ENCODE measurements around the gene ETNK2. TPM values are rescaled to one million over a fixed set of nuclear protein-coding genes. Genes with fewer than 3 reads are reported as not detected.

ETNK2 gene
- total and polyA plus RNA-seq, 2 of the 13 experiments (the other 11 are each of a cell fraction or from before 2014, with no cell fraction given), result 15.5 to 42.8 TPM

GRCh38 chr1:204106825-204107224 lies 45.0 kb downstream of the ETNK2 start:
- Histone ChIP-seq H3K4me1 (ENCODE audit: insufficient read depth, low read length) (peaks cover 46% of the 10 kb centered on the region), H4K20me1 (ENCODE audit: insufficient read depth, low read length) (peaks cover 6% of the 10 kb centered on the region; the same call in 1 of the 2 replicates), H3K36me3 (replicated peaks in 1 of 2; ENCODE audit: control insufficient read depth in 1 of 2, insufficient read depth in 2 of 2, low read length in 2 of 2) (peaks cover 0 to 3% of the 10 kb centered on the region in 2 experiments; a peak in 2 of 5 replicates), H2AFZ (ENCODE audit: low read length) (no peak overlapping the region), H3K79me2 (ENCODE audit: insufficient read depth, low read length) (peaks cover 75% of the 10 kb centered on the region), H3K4me2 (ENCODE audit: low read depth, low read length) (no peak overlapping the region), H3K4me3 (replicated peaks in 1 of 3; ENCODE audit: insufficient read depth in 1 of 3, low read depth in 2 of 3, low read length in 3 of 3) (no peak overlapping the region), H3K9ac (ENCODE audit: insufficient read depth, low read depth, low read length) (no peak overlapping the region), H3K27me3 (ENCODE audit: control insufficient read depth in 1 of 2, insufficient read depth in 2 of 2, low read length in 2 of 2) (no peaks in the 10 kb centered on the region), H3K27ac (ENCODE audit: extremely low read length, insufficient read depth, low read length) (no peak overlapping the region), H3K9me3 (ENCODE audit: low read length) (no peaks in the 10 kb centered on the region)
- TF ChIP-seq ZNF354B (CRISPR knock-in tag; IDR thresholded peaks at IDR 0.05), result no peak
- TF ChIP-seq, protein P1, sequence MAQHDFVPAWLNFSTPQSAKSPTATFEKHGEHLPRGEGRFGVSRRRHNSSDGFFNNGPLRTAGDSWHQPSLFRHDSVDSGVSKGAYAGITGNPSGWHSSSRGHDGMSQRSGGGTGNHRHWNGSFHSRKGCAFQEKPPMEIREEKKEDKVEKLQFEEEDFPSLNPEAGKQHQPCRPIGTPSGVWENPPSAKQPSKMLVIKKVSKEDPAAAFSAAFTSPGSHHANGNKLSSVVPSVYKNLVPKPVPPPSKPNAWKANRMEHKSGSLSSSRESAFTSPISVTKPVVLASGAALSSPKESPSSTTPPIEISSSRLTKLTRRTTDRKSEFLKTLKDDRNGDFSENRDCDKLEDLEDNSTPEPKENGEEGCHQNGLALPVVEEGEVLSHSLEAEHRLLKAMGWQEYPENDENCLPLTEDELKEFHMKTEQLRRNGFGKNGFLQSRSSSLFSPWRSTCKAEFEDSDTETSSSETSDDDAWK (CRISPR knock-in tag; IDR thresholded peaks at IDR 0.05), result no peak
- no peak for TF ChIP-seq ZNF556 (CRISPR knock-in tag; IDR thresholded peaks at IDR 0.05; ENCODE audit: borderline replicate concordance)
- no peak for TF ChIP-seq SMAD3 (CRISPR knock-in tag; IDR thresholded peaks at IDR 0.05)
- no peak for TF ChIP-seq ZSCAN12 (CRISPR knock-in tag; IDR thresholded peaks at IDR 0.05)
- TF ChIP-seq MBD4 (IDR thresholded peaks at IDR 0.05; ENCODE audit: borderline replicate concordance, low read length), result no peak
- peak; percentile 80; the same call in 1 of the 2 replicates for TF ChIP-seq ZNF768 (CRISPR knock-in tag; IDR thresholded peaks at IDR 0.05)
- peak; percentile 48; the same call in 1 of the 2 replicates for TF ChIP-seq ZMYM3 (CRISPR knock-in tag; IDR thresholded peaks at IDR 0.05)
- no peak for TF ChIP-seq ELF3 (CRISPR knock-in tag; IDR thresholded peaks at IDR 0.05)
- peak; percentile 55 for TF ChIP-seq ZNF629 (CRISPR knock-in tag; conservative IDR thresholded peaks at IDR 0.05)
- no peak for TF ChIP-seq KLF9 (CRISPR knock-in tag; IDR thresholded peaks at IDR 0.05; ENCODE audit: low read depth)
- no peak for TF ChIP-seq NFE2L1 (CRISPR knock-in tag; IDR thresholded peaks at IDR 0.05; ENCODE audit: borderline replicate concordance)
- TF ChIP-seq YEATS2 (CRISPR knock-in tag; IDR thresholded peaks at IDR 0.05; ENCODE audit: borderline replicate concordance), result no peak
- no peak for TF ChIP-seq JDP2 (CRISPR knock-in tag; IDR thresholded peaks at IDR 0.05; ENCODE audit: borderline replicate concordance)
- no peak for TF ChIP-seq ZNF607 (CRISPR knock-in tag; IDR thresholded peaks at IDR 0.05; ENCODE audit: borderline replicate concordance)
- TF ChIP-seq ZNF619 (CRISPR knock-in tag; IDR thresholded peaks at IDR 0.05), result no peak
- TF ChIP-seq RNF2 (conservative IDR thresholded peaks at IDR 0.05; ENCODE audit: low read depth), result no peak
- TF ChIP-seq, protein P2, sequence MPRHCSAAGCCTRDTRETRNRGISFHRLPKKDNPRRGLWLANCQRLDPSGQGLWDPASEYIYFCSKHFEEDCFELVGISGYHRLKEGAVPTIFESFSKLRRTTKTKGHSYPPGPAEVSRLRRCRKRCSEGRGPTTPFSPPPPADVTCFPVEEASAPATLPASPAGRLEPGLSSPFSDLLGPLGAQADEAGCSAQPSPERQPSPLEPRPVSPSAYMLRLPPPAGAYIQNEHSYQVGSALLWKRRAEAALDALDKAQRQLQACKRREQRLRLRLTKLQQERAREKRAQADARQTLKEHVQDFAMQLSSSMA (CRISPR knock-in tag; IDR thresholded peaks at IDR 0.05), result no peak
- no peak for TF ChIP-seq ZFY (CRISPR knock-in tag; IDR thresholded peaks at IDR 0.05)
- no peak for TF ChIP-seq MEIS2 (CRISPR knock-in tag; IDR thresholded peaks at IDR 0.05)
- in situ Hi-C loops (cut with HindIII; ENCODE audit: extremely low pct_ligation_motif_present, low pct_unique_long_range_greater_than_20kb), result no loop called here
- intact Hi-C loops (cut with micrococcal nuclease; ENCODE audit: unreplicated experiment), result no loop called here
- ChIA-PET POLR2A (no interaction called here), CTCF (ENCODE audit: low intra/inter-chr PET ratio, low total read pairs) (no interaction called here)
- no TSS peak for BruUV-seq (replicated peaks)
- 100% methylated on average over 1 of the region's 1 CpG for WGBS (ENCODE audit: low lambda C conversion rate)
- DNase-seq (ENCODE audit: low spot score) (no peak), FAIRE-seq (no peak), ATAC-seq (no peak)
